ENCODE data around the gene ARL2.
A peak's percentile ranks its signal among the peaks of the same experiment; 100 is the strongest.

ARL2 gene

GRCh38 chr11:65035579-65035978 lies 21.6 kb downstream of the ARL2 start:
- DNase-seq (ENCODE audit: insufficient read length, low spot score) (no peak), FAIRE-seq (no peak)
- TF ChIP-seq CTCF (IDR thresholded peaks at IDR 0.05; ENCODE audit: insufficient read depth, missing control alignments): no peak

GRCh38 chr11:65036931-65037330 lies 23.0 kb downstream of the ARL2 start:
- no peak for DNase-seq (ENCODE audit: insufficient read length, low spot score)
- TF ChIP-seq CTCF (IDR thresholded peaks at IDR 0.05; ENCODE audit: insufficient read depth, missing control alignments): no peak
- FAIRE-seq: no peak

GRCh38 chr11:65040520-65040846 lies 26.5 kb downstream of the ARL2 start:
- TF ChIP-seq CTCF (IDR thresholded peaks at IDR 0.05; ENCODE audit: insufficient read depth, missing control alignments): no peak
- FAIRE-seq (no peak), DNase-seq (ENCODE audit: insufficient read length, low spot score) (no peak)

GRCh38 chr11:65040847-65041622 lies 27.1 kb downstream of the ARL2 start, which contains the start of gene SAC3D1:
Gene SAC3D1, plus strand, starts transcription at chr11:65041210. Its CDS starts 83 bp downstream, at chr11:65041293.
- peak; percentile 90 for DNase-seq (ENCODE audit: insufficient read length, low spot score)
- FAIRE-seq: no peak
- no peak for TF ChIP-seq CTCF (IDR thresholded peaks at IDR 0.05; ENCODE audit: insufficient read depth, missing control alignments)

- DNase-seq (ENCODE audit: insufficient read length, low spot score) (no peak), FAIRE-seq (no peak)
- TF ChIP-seq CTCF (IDR thresholded peaks at IDR 0.05; ENCODE audit: insufficient read depth, missing control alignments): no peak
These were observed 28.9 kb downstream of the ARL2 start for GRCh38 chr11:65042891-65043290.

GRCh38 chr11:65043881-65044501 lies 30.0 kb downstream of the ARL2 start:
- FAIRE-seq: no peak

More at GRCh38 chr11:65043881-65044501, 30.0 kb downstream of the ARL2 start:
- TF ChIP-seq CTCF (IDR thresholded peaks at IDR 0.05; ENCODE audit: insufficient read depth, missing control alignments): no peak
- DNase-seq (ENCODE audit: insufficient read length, low spot score): no peak

Data from D721Med (cell line).